SK-N-SH (cell line): ENCODE results near the gene BOC. TPM values are rescaled to one million over a fixed set of nuclear protein-coding genes. Genes with fewer than 3 reads are reported as not detected.

ENCODE experiments used
- CTCF ChIA-PET: fragments of 300-600, 350-600 bp; formaldehyde crosslinking; extraction: SDS; loops from one replicate; lab custom pipeline; 2021; lab: Yijun Ruan, JAX
- POLR2A ChIA-PET: fragments of 350-600 bp; sonication (Branson Sonifier 250); formaldehyde crosslinking; extraction: SDS; loops from one replicate; lab custom pipeline; 2020; ENCODE audit warnings: antibody characterized with exemption, inconsistent platforms; lab: Yijun Ruan, JAX
- DNase-seq: peaks from one replicate; pipeline ENCODE4 v3.0.0; 2012
- H2AFZ ChIP-seq: fragments of 200-600 bp; sonication (generic); 2 replicates; pipeline ENCODE4 v1.8.1; 2016; ENCODE audit warnings: antibody characterized with exemption, mild to moderate bottlenecking, low read depth
- H3F3A ChIP-seq: fragments of 200-600 bp; sonication (generic); replicated peaks from 2 replicates; pipeline ENCODE3; 2016; ENCODE audit warnings: antibody characterized with exemption, mild to moderate bottlenecking; ENCODE audit not compliant: insufficient read depth
- H3K27ac ChIP-seq, 2 experiments: fragments of 200-500 bp in 1 of 2; fragments of 200-600 bp in 1 of 2; sonication (Bioruptor generic) in 1 of 2; sonication (generic), shearing (Covaris generic) in 1 of 2; 2 replicates each; pipeline versions ENCODE4 v1.5.1 to v1.6.1; 2014 to 2016; ENCODE audit warnings: low read depth in 2 of 2, inconsistent platforms in 1 of 2, low read length in 1 of 2, mild to moderate bottlenecking in 1 of 2, mixed read lengths in 1 of 2
- H3K27me3 ChIP-seq: fragments of 200-600 bp; sonication (generic), shearing (Covaris generic); 2 replicates; pipeline ENCODE4 v1.6.1; 2016; ENCODE audit warnings: mixed run types; ENCODE audit not compliant: insufficient read depth
- H3K36me3 ChIP-seq, 2 experiments: fragments of 200-500 bp in 1 of 2; fragments of 200-600 bp in 1 of 2; sonication (Bioruptor generic) in 1 of 2; sonication (generic) in 1 of 2; replicated peaks in 1 of 2; 2 replicates each; pipeline versions ENCODE3 to v1.5.1; 2014 to 2016; ENCODE audit warnings: low read length in 1 of 2, mild to moderate bottlenecking in 1 of 2; ENCODE audit not compliant: insufficient read depth in 2 of 2, control insufficient read depth in 1 of 2
- H3K4me1 ChIP-seq, 2 experiments: fragments of 200-500 bp in 1 of 2; fragments of 200-600 bp in 1 of 2; sonication (Bioruptor generic) in 1 of 2; sonication (generic), shearing (Covaris generic) in 1 of 2; 2 replicates each; pipeline versions ENCODE4 v1.5.1 to v1.6.1; 2014 to 2016; ENCODE audit warnings: low read depth in 1 of 2, low read length in 1 of 2, mixed run types in 1 of 2; ENCODE audit not compliant: insufficient read depth in 2 of 2, control insufficient read depth in 1 of 2
- H3K4me2 ChIP-seq: fragments of 200-600 bp; sonication (generic), shearing (Covaris generic); 2 replicates; pipeline ENCODE4 v1.6.1; 2017; ENCODE audit warnings: mixed run types
- H3K4me3 ChIP-seq, 2 experiments: fragments of 200-500 bp in 1 of 2; fragments of 200-600 bp in 1 of 2; sonication (Bioruptor generic) in 1 of 2; sonication (generic), shearing (Covaris generic) in 1 of 2; 2 replicates each; pipeline versions ENCODE4 v1.5.1 to v1.8.1; 2014 to 2016; ENCODE audit warnings: low read depth in 2 of 2, inconsistent platforms in 1 of 2, low read length in 1 of 2, mild to moderate bottlenecking in 1 of 2, mixed read lengths in 1 of 2, moderate library complexity in 1 of 2
- H3K79me2 ChIP-seq: fragments of 200-600 bp; sonication (generic); 2 replicates; pipeline ENCODE4 v1.8.1; 2017; ENCODE audit warnings: mild to moderate bottlenecking; ENCODE audit not compliant: insufficient read depth
- H3K9ac ChIP-seq: fragments of 200-600 bp; sonication (generic); 2 replicates; pipeline ENCODE4 v1.6.1; 2017; ENCODE audit warnings: mixed run types
- H3K9me2 ChIP-seq: fragments of 200-600 bp; sonication (generic); 2 replicates; pipeline ENCODE4 v1.6.1; 2017; ENCODE audit warnings: mixed run types
- H3K9me3 ChIP-seq: fragments of 200-600 bp; sonication (generic); 2 replicates; pipeline ENCODE4 v1.6.1; 2017; ENCODE audit warnings: mixed run types, mild to moderate bottlenecking, moderate library complexity
- H4K20me1 ChIP-seq: fragments of 200-600 bp; sonication (generic); 2 replicates; pipeline ENCODE4 v1.6.1; 2017; ENCODE audit warnings: mild to moderate bottlenecking, mixed run types; ENCODE audit not compliant: insufficient read depth
- EP300 ChIP-seq, 2 experiments: IDR thresholded peaks; 2 replicates each; pipeline versions ENCODE4 v1.4.0 to v1.6.1; 2012; ENCODE audit warnings: borderline replicate concordance in 1 of 2, low read depth in 1 of 2, low read length in 1 of 2
- FOXJ3 ChIP-seq: sonication (generic); formaldehyde crosslinking; IDR thresholded peaks from 2 replicates; pipeline ENCODE4 v1.5.1; 2020; ENCODE audit warnings: mild to moderate bottlenecking, missing genetic modification reagents
- GABPA ChIP-seq: IDR thresholded peaks from 2 replicates; pipeline ENCODE4 v1.4.0; 2012; ENCODE audit warnings: low read depth, mild to moderate bottlenecking
- MAX ChIP-seq: IDR thresholded peaks from 2 replicates; pipeline ENCODE4 v1.4.0; 2012; ENCODE audit warnings: low read depth
- NFIC ChIP-seq: IDR thresholded peaks from 2 replicates; pipeline ENCODE4 v1.4.0; 2012; ENCODE audit warnings: borderline replicate concordance
- PBX3 ChIP-seq: IDR thresholded peaks from 2 replicates; pipeline ENCODE4; 2012
- RAD21 ChIP-seq: IDR thresholded peaks from 2 replicates; pipeline ENCODE4 v1.6.1; 2012; ENCODE audit warnings: mild to moderate bottlenecking, low read length
- RCOR1 ChIP-seq: fragments of 150-350 bp; IDR thresholded peaks from 2 replicates; pipeline ENCODE4 v1.6.1; 2017; ENCODE audit warnings: antibody characterized with exemption, low read length
- SIN3A ChIP-seq: IDR thresholded peaks from 2 replicates; pipeline ENCODE4 v1.6.1; 2012; ENCODE audit warnings: low read depth, mild to moderate bottlenecking, low read length, moderate library complexity, borderline replicate concordance
- TEAD4 ChIP-seq: IDR thresholded peaks from 2 replicates; pipeline ENCODE4 v1.4.0; 2012; ENCODE audit warnings: mild to moderate bottlenecking, borderline replicate concordance; ENCODE audit not compliant: insufficient read depth
- WGBS: methylation state at CpG from one replicate; pipeline ENCODE4 v1.1.6; 2017; ENCODE audit warnings: low lambda C conversion rate; 5-methylcytosine and 5-hydroxymethylcytosine counted together
- polyA plus RNA-seq, 3 experiments: library from polyadenylated mRNA; depleted of rRNA; stranded (reverse); fragments of >200 nt; gene quantifications; 2 replicates each; pipeline ENCODE4 v1.2.3, GENCODE V29; 2012
- TF ChIP-seq, protein P1 (sequence below): IDR thresholded peaks from 2 replicates; pipeline ENCODE4 v1.6.1; 2012; ENCODE audit warnings: mild to moderate bottlenecking, low read depth, low read length, moderate library complexity
- TF ChIP-seq, protein P2 (sequence below): IDR thresholded peaks from 2 replicates; pipeline ENCODE4 v1.4.0; 2012; ENCODE audit warnings: low read depth, borderline replicate concordance

BOC gene
- polyA plus RNA-seq, 1 of the 3 experiments (the other 2 are of a cell fraction), result 6.6 TPM

- H3K9ac ChIP-seq, result no peak overlapping the region
- H3K36me3 ChIP-seq, result no peaks in the 10 kb centered on the region
- CTCF ChIA-PET, result interaction anchor here (0.8 to 1.5 kb wide), 6 partner anchors 9 to 144 kb away, joined by 3 to 5 read pairs (median 4); no protein-coding TSS in a partner anchor
- H3K9me3 ChIP-seq, result peaks cover 9% of the 10 kb centered on the region; the same call in 1 of the 2 replicates
- no peak for TF ChIP-seq GABPA
- TF ChIP-seq RAD21, result peak; percentile 25; the same call in 1 of the 2 replicates
- 0 out of 2 replicates have a peak, but pooled peaks have one; percentile 13 for TF ChIP-seq NFIC
- TF ChIP-seq RCOR1, result peak; percentile 75
- TF ChIP-seq, protein P1, sequence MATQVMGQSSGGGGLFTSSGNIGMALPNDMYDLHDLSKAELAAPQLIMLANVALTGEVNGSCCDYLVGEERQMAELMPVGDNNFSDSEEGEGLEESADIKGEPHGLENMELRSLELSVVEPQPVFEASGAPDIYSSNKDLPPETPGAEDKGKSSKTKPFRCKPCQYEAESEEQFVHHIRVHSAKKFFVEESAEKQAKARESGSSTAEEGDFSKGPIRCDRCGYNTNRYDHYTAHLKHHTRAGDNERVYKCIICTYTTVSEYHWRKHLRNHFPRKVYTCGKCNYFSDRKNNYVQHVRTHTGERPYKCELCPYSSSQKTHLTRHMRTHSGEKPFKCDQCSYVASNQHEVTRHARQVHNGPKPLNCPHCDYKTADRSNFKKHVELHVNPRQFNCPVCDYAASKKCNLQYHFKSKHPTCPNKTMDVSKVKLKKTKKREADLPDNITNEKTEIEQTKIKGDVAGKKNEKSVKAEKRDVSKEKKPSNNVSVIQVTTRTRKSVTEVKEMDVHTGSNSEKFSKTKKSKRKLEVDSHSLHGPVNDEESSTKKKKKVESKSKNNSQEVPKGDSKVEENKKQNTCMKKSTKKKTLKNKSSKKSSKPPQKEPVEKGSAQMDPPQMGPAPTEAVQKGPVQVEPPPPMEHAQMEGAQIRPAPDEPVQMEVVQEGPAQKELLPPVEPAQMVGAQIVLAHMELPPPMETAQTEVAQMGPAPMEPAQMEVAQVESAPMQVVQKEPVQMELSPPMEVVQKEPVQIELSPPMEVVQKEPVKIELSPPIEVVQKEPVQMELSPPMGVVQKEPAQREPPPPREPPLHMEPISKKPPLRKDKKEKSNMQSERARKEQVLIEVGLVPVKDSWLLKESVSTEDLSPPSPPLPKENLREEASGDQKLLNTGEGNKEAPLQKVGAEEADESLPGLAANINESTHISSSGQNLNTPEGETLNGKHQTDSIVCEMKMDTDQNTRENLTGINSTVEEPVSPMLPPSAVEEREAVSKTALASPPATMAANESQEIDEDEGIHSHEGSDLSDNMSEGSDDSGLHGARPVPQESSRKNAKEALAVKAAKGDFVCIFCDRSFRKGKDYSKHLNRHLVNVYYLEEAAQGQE, result no peak
- peak in 1 of 2 experiments; percentile 55; a peak in 2 of 4 replicates for TF ChIP-seq EP300 (IDR thresholded peaks at IDR 0.05; ENCODE audit: borderline replicate concordance in 1 of 2, low read depth in 1 of 2, low read length in 1 of 2)
- POLR2A ChIA-PET, result interaction anchor here (1.5 kb wide), 1 partner anchor 16 kb away, joined by 6 read pairs; the partner anchor contains the start of gene BOC
- no peaks in the 10 kb centered on the region for H3K79me2 ChIP-seq
- H3K27ac ChIP-seq, result peak overlapping the region in 1 of 2 experiments; percentile 86; a peak in 2 of 4 replicates
- H3K4me3 ChIP-seq, result no peak overlapping the region
- no peaks in the 10 kb centered on the region for H4K20me1 ChIP-seq
- no peaks in the 10 kb centered on the region for H3K27me3 ChIP-seq
- peak; percentile 56 for DNase-seq
- no peaks in the 10 kb centered on the region for H3F3A ChIP-seq
- 83% methylated on average over 4 of the region's 4 CpGs for WGBS
- H3K9me2 ChIP-seq, result no peaks in the 10 kb centered on the region
- H2AFZ ChIP-seq, result peak overlapping the region; percentile 39; the same call in 1 of the 2 replicates
- H3K4me1 ChIP-seq, result peaks cover 0 to 34% of the 10 kb centered on the region in 2 experiments; a peak in 2 of 4 replicates
- no peak overlapping the region for H3K4me2 ChIP-seq
Measured at GRCh38 chr3:113194823-113195401, 16.4 kb upstream of the BOC start.

DNA sequence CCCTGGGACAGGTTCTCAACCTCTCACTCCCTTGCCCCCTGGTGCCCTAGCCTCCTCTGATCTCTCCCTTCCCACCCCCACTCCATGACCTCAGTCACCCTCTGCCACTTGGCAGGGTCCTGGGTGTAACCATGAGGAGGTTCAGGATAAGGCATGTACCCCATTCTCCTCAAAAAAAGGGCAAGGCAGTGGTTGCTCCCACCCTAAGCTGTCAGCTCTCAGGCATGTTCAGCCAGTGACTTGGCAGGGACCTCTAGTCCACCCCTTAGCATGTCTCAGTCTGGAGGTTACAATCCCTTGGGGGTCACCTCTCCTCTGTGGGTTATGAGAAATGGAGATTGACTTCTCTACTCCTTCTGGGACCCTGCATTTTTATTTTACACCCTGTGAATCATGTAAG is 11.0 kb upstream of the BOC start:
- Histone ChIP-seq H3K9me3 (peaks cover 9% of the 10 kb centered on the region; the same call in 1 of the 2 replicates), H3K4me2 (no peak overlapping the region), H4K20me1 (no peaks in the 10 kb centered on the region), H3K4me1 (peaks cover 0 to 7% of the 10 kb centered on the region in 2 experiments; a peak in 2 of 4 replicates), H3K79me2 (no peaks in the 10 kb centered on the region), H3F3A (no peaks in the 10 kb centered on the region), H3K9ac (no peak overlapping the region), H2AFZ (no peak overlapping the region), H3K4me3 (no peak overlapping the region), H3K27ac (no peak overlapping the region), H3K36me3 (no peaks in the 10 kb centered on the region), H3K27me3 (no peaks in the 10 kb centered on the region), H3K9me2 (no peaks in the 10 kb centered on the region; the same call in 1 of the 2 replicates)
- ChIA-PET POLR2A (no interaction called here), CTCF (no interaction called here)
- no peak for TF ChIP-seq MAX
- TF ChIP-seq SIN3A, result no peak
- TF ChIP-seq TEAD4, result no peak
- TF ChIP-seq, protein P2, sequence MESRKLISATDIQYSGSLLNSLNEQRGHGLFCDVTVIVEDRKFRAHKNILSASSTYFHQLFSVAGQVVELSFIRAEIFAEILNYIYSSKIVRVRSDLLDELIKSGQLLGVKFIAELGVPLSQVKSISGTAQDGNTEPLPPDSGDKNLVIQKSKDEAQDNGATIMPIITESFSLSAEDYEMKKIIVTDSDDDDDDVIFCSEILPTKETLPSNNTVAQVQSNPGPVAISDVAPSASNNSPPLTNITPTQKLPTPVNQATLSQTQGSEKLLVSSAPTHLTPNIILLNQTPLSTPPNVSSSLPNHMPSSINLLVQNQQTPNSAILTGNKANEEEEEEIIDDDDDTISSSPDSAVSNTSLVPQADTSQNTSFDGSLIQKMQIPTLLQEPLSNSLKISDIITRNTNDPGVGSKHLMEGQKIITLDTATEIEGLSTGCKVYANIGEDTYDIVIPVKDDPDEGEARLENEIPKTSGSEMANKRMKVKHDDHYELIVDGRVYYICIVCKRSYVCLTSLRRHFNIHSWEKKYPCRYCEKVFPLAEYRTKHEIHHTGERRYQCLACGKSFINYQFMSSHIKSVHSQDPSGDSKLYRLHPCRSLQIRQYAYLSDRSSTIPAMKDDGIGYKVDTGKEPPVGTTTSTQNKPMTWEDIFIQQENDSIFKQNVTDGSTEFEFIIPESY, result no peak
- no peak for TF ChIP-seq PBX3
- TF ChIP-seq FOXJ3 (CRISPR knock-in tag), result no peak
- DNase-seq, result no peak
